ENCODE results near the gene CRYGN.

Gene CRYGN

DNA sequence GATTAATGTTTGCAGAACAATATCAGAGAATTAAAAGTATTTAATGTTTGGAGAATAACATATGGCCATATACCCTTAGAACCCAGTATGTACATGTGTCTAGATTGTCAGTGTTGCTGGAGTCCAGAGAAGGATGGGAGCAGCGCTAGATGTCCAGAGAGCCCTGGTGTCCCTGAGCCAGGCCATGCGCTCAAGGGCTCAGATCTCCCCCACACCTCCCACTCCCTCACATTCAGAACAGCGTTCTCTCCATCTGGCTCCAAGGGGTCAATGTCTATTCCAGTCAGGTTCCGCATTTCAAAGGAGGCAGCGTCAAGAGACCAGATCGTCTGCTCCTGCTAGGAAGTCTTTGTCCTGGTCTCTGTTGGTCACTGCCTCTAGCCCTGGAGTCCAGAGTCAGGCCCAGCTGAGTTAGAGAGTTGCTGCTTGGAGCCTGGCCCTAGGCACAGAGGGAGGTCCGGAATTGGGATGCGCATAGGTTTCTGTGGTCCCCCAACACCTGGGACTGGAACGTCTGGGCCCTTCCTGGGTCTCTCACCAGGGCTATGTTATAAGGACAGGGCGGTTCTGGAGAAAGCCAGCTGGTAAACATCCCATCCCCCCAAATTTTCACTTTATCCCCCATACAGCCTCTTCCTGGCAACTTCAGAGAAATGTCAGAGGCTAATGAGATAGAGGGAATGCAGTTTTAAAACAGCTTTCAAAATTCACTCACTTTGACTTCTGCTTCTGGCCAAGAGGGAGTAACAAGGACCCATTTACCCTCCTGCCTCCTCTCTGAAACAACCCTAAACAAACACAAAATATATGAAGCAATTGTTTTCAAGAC, 23.6 kb downstream of the CRYGN start:
- TF ChIP-seq, protein P1, sequence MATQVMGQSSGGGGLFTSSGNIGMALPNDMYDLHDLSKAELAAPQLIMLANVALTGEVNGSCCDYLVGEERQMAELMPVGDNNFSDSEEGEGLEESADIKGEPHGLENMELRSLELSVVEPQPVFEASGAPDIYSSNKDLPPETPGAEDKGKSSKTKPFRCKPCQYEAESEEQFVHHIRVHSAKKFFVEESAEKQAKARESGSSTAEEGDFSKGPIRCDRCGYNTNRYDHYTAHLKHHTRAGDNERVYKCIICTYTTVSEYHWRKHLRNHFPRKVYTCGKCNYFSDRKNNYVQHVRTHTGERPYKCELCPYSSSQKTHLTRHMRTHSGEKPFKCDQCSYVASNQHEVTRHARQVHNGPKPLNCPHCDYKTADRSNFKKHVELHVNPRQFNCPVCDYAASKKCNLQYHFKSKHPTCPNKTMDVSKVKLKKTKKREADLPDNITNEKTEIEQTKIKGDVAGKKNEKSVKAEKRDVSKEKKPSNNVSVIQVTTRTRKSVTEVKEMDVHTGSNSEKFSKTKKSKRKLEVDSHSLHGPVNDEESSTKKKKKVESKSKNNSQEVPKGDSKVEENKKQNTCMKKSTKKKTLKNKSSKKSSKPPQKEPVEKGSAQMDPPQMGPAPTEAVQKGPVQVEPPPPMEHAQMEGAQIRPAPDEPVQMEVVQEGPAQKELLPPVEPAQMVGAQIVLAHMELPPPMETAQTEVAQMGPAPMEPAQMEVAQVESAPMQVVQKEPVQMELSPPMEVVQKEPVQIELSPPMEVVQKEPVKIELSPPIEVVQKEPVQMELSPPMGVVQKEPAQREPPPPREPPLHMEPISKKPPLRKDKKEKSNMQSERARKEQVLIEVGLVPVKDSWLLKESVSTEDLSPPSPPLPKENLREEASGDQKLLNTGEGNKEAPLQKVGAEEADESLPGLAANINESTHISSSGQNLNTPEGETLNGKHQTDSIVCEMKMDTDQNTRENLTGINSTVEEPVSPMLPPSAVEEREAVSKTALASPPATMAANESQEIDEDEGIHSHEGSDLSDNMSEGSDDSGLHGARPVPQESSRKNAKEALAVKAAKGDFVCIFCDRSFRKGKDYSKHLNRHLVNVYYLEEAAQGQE (IDR thresholded peaks at IDR 0.05; ENCODE audit: insufficient read depth in 1 of 2, low read depth in 2 of 2, low read length in 2 of 2) = no peak
- no peak for TF ChIP-seq SIN3A (IDR thresholded peaks at IDR 0.05; ENCODE audit: borderline replicate concordance, insufficient read depth, low read length)
- no peak for TF ChIP-seq FOXP2 (optimal IDR thresholded peaks at IDR 0.05; ENCODE audit: borderline replicate concordance, extremely low read depth, extremely low read length, insufficient read depth)
- no peak for TF ChIP-seq POLR2AphosphoS5 (IDR thresholded peaks at IDR 0.05; ENCODE audit: low read depth, low read length)
- TF ChIP-seq TAF1 (IDR thresholded peaks at IDR 0.05; ENCODE audit: borderline replicate concordance, insufficient read depth, low read length) = no peak

DNA sequence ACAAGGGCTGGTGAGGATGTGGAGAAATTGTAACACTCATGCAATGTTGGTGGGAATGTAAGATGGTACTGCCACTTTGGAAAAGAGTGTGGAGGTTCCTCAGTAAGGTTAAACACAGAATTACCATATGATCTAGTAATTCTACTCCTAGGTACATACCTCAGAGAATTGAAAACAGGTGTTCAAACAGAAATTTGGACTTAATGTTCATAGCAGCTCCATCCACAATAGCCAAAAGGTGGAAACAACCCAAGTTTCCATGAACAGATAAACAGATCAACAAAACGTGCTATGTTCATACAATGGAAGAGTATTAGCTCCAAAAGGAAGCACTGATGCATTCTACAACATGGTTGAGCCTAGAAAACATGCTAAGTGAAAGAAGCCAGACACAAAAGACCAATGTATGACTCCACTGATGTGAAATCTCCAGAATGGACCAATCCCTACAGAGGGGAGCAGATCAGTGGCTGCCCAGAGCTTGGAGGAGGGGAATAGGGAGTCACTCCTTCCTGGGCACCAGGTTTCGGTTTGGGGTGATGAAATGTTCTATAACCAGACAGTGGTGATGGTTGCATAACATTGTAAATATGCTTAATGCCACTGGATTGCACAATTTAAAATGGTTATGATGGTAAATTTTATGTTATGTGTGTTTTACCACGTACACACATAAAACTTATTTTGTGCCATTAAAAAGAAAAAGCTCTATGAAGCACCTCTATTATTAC, 24.4 kb downstream of the CRYGN start:
- no peak for TF ChIP-seq SIN3A (IDR thresholded peaks at IDR 0.05; ENCODE audit: borderline replicate concordance, insufficient read depth, low read length)
- no peak for TF ChIP-seq POLR2AphosphoS5 (IDR thresholded peaks at IDR 0.05; ENCODE audit: low read depth, low read length)
- TF ChIP-seq TAF1 (IDR thresholded peaks at IDR 0.05; ENCODE audit: borderline replicate concordance, insufficient read depth, low read length) = no peak
- TF ChIP-seq, protein P1 (IDR thresholded peaks at IDR 0.05; ENCODE audit: insufficient read depth in 1 of 2, low read depth in 2 of 2, low read length in 2 of 2) = no peak
- no peak for TF ChIP-seq FOXP2 (optimal IDR thresholded peaks at IDR 0.05; ENCODE audit: borderline replicate concordance, extremely low read depth, extremely low read length, insufficient read depth)

DNA sequence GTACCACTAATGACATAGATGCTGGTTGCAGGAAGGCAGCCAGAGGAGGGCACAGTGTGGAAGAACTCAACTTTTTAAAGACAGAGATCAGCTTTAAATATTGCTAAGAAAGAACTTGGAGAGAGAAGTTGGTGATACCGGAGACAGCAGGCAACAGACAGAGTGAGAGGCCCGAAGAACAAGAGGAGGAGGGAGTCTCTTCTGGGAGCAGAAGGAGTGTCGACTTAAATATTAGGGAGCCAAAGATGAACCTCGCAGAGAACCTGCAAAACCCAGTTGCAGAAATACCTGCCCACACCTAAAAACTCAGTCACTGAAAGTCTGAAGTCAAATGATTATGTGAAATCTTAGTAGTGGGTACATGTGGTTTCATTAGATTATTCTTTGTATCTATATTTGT, 26.7 kb downstream of the CRYGN start:
- TF ChIP-seq, protein P1 (IDR thresholded peaks at IDR 0.05; ENCODE audit: insufficient read depth in 1 of 2, low read depth in 2 of 2, low read length in 2 of 2) = no peak
- TF ChIP-seq POLR2AphosphoS5 (IDR thresholded peaks at IDR 0.05; ENCODE audit: low read depth, low read length) = no peak

DNA sequence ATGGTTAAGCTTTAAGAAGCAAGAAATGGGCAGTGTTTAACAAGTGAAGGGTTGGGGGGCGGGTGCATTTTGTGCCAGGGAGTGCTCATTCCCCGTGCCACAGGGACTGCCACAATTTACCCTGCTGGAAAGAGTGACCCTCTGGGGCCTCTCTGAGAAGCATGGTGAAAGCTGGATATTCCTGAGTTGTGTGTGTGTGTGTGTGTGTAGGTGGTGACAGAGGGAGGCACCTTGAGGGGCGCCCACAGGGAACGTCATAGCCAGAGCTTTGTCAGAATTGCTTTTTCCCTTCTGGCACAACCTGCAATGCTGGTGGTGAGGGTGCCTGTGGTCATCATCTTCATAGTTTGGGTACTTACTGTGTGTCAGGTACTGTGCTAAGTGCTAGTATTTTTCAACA, 27.6 kb downstream of the CRYGN start:
- TF ChIP-seq, protein P1 (IDR thresholded peaks at IDR 0.05; ENCODE audit: insufficient read depth in 1 of 2, low read depth in 2 of 2, low read length in 2 of 2) = no peak
- TF ChIP-seq SIN3A (IDR thresholded peaks at IDR 0.05; ENCODE audit: borderline replicate concordance, insufficient read depth, low read length) (no peak), TAF1 (IDR thresholded peaks at IDR 0.05; ENCODE audit: borderline replicate concordance, insufficient read depth, low read length) (no peak), POLR2AphosphoS5 (IDR thresholded peaks at IDR 0.05; ENCODE audit: low read depth, low read length) (no peak), FOXP2 (optimal IDR thresholded peaks at IDR 0.05; ENCODE audit: borderline replicate concordance, extremely low read depth, extremely low read length, insufficient read depth) (no peak)
